Liver (tissue), 3 donors: ENCODE measurements around the gene PAK1.

Experiments used
- ATF3 ChIP-seq: IDR thresholded peaks from 2 replicates; pipeline ENCODE4 v1.6.1; 2016; ENCODE audit warnings: antibody characterized with exemption
- CTCF ChIP-seq: fragments of 150-350 bp; IDR thresholded peaks from 2 replicates; pipeline ENCODE4 v1.5.1; 2017; ENCODE audit warnings: improper control_type of control experiment, low read depth, low read length; ENCODE audit not compliant: missing input control
- EGR1 ChIP-seq, 2 donors: IDR thresholded peaks; 2 replicates each; pipeline ENCODE4 v1.6.1; 2016 to 2018; ENCODE audit warnings: antibody characterized with exemption in 2 of 2, low read depth in 2 of 2
- GABPA ChIP-seq, 2 donors: IDR thresholded peaks in 1 of 2; conservative IDR thresholded peaks in 1 of 2; 2 replicates each; pipeline ENCODE4 v1.6.1; 2016; ENCODE audit warnings: antibody characterized with exemption in 2 of 2, mild to moderate bottlenecking in 1 of 2, moderate library complexity in 1 of 2
- HNF4A ChIP-seq, 2 donors: conservative IDR thresholded peaks; 2 replicates each; pipeline ENCODE4 v1.6.1; 2016; ENCODE audit warnings: antibody characterized with exemption in 2 of 2, mild to moderate bottlenecking in 2 of 2
- JUND ChIP-seq, 2 donors: IDR thresholded peaks; 2 replicates each; pipeline ENCODE4 v1.6.1; 2016; ENCODE audit warnings: antibody characterized with exemption in 2 of 2
- MAX ChIP-seq: IDR thresholded peaks from 2 replicates; pipeline ENCODE4 v1.6.1; 2016; ENCODE audit warnings: antibody characterized with exemption
- RAD21 ChIP-seq, 2 donors: IDR thresholded peaks; 2 replicates each; pipeline ENCODE4 v1.6.1; 2016; ENCODE audit warnings: antibody characterized with exemption in 2 of 2, mild to moderate bottlenecking in 2 of 2
- REST ChIP-seq: IDR thresholded peaks from 2 replicates; pipeline ENCODE4 v1.6.1; 2016; ENCODE audit warnings: antibody characterized with exemption, mild to moderate bottlenecking
- RXRA ChIP-seq, 2 donors: IDR thresholded peaks; 2 replicates each; pipeline ENCODE4 v1.6.1; 2017 to 2018; ENCODE audit warnings: antibody characterized with exemption in 2 of 2, mild to moderate bottlenecking in 1 of 2
- SP1 ChIP-seq: IDR thresholded peaks from 2 replicates; pipeline ENCODE4 v1.6.1; 2018; ENCODE audit warnings: antibody characterized with exemption, mild to moderate bottlenecking
- YY1 ChIP-seq: IDR thresholded peaks from 2 replicates; pipeline ENCODE4 v1.6.1; 2016; ENCODE audit warnings: antibody characterized with exemption, mild to moderate bottlenecking
- ZBTB33 ChIP-seq: IDR thresholded peaks from 2 replicates; pipeline ENCODE4 v1.6.1; 2016; ENCODE audit warnings: antibody characterized with exemption
- donor health status: healthy.
- donor health status: healthy.

- TF ChIP-seq CTCF (no peak), RXRA (IDR thresholded peaks at IDR 0.05) (no peak), REST (no peak), MAX (no peak), RAD21 (IDR thresholded peaks at IDR 0.05) (no peak), GABPA (IDR thresholded peaks at IDR 0.05 in 1 of 2, conservative IDR thresholded peaks at IDR 0.05 in 1 of 2) (no peak), ZBTB33 (no peak), SP1 (no peak), ATF3 (no peak), YY1 (no peak), HNF4A (conservative IDR thresholded peaks at IDR 0.05) (no peak), JUND (IDR thresholded peaks at IDR 0.05) (no peak), EGR1 (IDR thresholded peaks at IDR 0.05; ENCODE audit: low read depth in 2 of 2) (no peak)
Measured at GRCh38 chr11:77311701-77312100, 162.2 kb downstream of the PAK1 start.
